Measurements from ENCODE around the gene DPH5.
"Not testable (repeated sequence)": the region's sequence is repeated elsewhere in the genome, so short reads cannot be mapped to it uniquely, and the experiment has no call there.

Gene DPH5
- total RNA-seq, result 18.4 to 33.1 (median 25.2) reads per million in 4 donors

- peak; percentile 65 to 89 (median 77) for DNase-seq
Measured at GRCh38 chr1:101025657-101026429, at the start of gene DPH5. Gene DPH5 (minus strand): TSS chr1:101025784. CDS start chr1:101025443, 341 bp downstream.

GRCh38 chr1:101073836-101074235, 48.3 kb upstream of the DPH5 start:
- DNase-seq, result no peak

GRCh38 chr1:101071470-101071891, 45.9 kb upstream of the DPH5 start:
- DNase-seq, result no peak

- no peak for DNase-seq
Measured at GRCh38 chr1:101069158-101069557, 43.6 kb upstream of the DPH5 start.

GRCh38 chr1:101066937-101067335, 41.4 kb upstream of the DPH5 start:
- not testable (repeated sequence) for DNase-seq

- DNase-seq, result no peak
Measured at GRCh38 chr1:101066260-101066936, 40.8 kb upstream of the DPH5 start.

GRCh38 chr1:101065575-101065974, 40.0 kb upstream of the DPH5 start:
- DNase-seq, result no peak

- no peak for DNase-seq
Measured at GRCh38 chr1:101064697-101065096, 39.1 kb upstream of the DPH5 start.

GRCh38 chr1:101060992-101061391, 35.4 kb upstream of the DPH5 start:
- DNase-seq, result no peak

- DNase-seq, result no peak
Measured at GRCh38 chr1:101059945-101060542, 34.5 kb upstream of the DPH5 start.

- DNase-seq, result no peak
Measured at GRCh38 chr1:101055623-101056022, 30.0 kb upstream of the DPH5 start.

GRCh38 chr1:101051688-101052638, 26.4 kb upstream of the DPH5 start:
- peak in 1 of 5 donors; percentile 10 for DNase-seq

- DNase-seq, result no peak
Measured at GRCh38 chr1:101050869-101051268, 25.3 kb upstream of the DPH5 start.

- no peak for DNase-seq
Measured at GRCh38 chr1:101044749-101045148, 19.2 kb upstream of the DPH5 start.

- DNase-seq, result no peak
Measured at GRCh38 chr1:101044259-101044658, 18.7 kb upstream of the DPH5 start.

- no peak for DNase-seq
Measured at GRCh38 chr1:101043776-101044175, 18.2 kb upstream of the DPH5 start.

GRCh38 chr1:101041300-101041699, 15.7 kb upstream of the DPH5 start:
- no peak for DNase-seq

- DNase-seq, result no peak
Measured at GRCh38 chr1:101040666-101041065, 15.1 kb upstream of the DPH5 start.

GRCh38 chr1:101039245-101039644, 13.7 kb upstream of the DPH5 start:
- no peak for DNase-seq

- DNase-seq, result no peak
Measured at GRCh38 chr1:101037316-101037715, 11.7 kb upstream of the DPH5 start.

- no peak for DNase-seq
Measured at GRCh38 chr1:101033017-101033416, 7.4 kb upstream of the DPH5 start.

- DNase-seq, result not testable (repeated sequence)
Measured at GRCh38 chr1:101032129-101032528, 6.5 kb upstream of the DPH5 start.

GRCh38 chr1:101030881-101031280, 5.3 kb upstream of the DPH5 start:
- no peak for DNase-seq
